ENCODE data around the gene KRT7.

KRT7 gene

DNA sequence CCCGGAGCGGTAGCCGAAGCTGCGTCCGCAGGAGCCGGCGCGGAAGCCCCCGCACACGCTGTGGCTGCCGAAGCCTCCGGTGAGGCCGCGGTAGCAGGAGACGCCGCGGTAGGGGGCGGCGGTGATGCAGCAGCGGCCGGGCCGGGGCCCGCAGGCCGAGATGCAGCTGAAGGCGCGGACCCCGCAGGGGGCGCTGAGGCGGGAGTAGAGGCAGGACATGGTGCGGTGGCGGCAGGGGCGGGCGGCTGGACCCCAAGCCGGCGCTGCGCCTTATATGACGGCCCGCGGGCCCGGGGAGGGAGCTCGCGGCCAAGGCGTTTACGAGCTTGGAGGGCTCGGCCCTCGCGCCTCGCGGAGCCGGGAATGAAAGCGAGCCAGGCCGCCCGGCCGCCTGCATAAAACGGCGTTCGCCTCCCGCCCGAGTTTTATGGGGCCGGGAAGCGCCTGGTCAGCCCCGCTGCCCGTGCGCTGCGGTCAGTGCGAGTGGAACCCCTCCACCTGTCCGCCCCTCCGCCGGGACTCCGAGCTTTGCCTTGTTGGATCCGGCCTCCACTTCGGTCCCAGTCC lies 25.4 kb downstream of the KRT7 start:
- no peak for DNase-seq

GRCh38 chr12:52259657-52260243 lies 26.7 kb downstream of the KRT7 start:
- DNase-seq = no peak

GRCh38 chr12:52260361-52261207 lies 27.5 kb downstream of the KRT7 start:
- DNase-seq = no peak

DNA sequence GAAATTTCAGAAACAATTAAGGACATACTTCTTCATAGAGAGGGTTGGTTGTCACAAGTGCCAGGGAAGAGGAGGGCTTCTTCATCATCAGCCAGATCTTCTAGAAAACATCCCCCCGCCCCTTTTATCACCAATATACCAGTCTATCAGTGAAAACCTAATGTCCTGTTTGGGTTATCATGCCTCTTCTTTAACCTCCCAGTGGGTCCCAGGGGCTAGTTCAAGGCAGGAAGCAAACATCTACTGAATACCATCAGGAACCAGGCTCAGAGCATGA lies 28.1 kb downstream of the KRT7 start:
- no peak for DNase-seq

DNA sequence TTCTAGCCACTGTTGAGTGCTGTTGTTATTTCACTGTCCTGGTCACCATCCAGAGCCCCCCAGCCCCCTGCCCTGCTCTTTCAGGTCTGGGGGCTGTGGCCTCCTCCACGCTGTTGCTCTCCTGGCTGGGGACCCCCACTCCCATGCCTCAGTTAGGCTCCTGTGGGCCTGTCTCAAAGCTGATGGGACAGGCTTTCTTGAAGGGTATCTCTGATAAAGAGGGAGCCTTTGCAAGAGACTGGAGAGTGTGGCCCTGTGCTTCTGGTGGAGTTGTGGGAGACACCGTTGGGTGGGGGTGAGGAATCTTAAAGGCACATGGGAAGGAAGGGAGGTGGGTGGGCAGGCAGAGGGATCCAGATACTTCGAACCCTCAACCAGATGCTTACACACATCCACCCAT lies 29.2 kb downstream of the KRT7 start:
- no peak for DNase-seq

- no peak for DNase-seq
Observed at GRCh38 chr12:52263761-52264434, 30.9 kb downstream of the KRT7 start.

DNA sequence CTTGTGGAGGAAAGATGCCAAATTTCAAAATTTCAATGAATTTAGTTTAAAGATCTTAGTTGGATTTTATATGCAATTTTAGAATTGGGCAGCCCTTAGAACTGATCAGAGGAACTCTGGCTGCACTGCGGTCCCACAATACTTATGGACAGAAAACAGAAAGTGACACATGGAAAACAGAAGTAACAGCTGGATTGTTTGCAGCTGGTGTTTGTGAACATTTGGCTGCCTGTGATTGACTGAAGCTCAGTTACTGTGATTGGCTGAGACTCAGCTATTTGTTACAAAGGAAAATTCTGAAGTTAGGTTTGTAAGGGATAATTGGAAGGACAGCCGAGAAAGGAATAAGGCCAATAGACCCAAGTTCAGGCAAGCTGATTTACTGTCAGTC lies 31.4 kb downstream of the KRT7 start:
- no peak for DNase-seq

DNA sequence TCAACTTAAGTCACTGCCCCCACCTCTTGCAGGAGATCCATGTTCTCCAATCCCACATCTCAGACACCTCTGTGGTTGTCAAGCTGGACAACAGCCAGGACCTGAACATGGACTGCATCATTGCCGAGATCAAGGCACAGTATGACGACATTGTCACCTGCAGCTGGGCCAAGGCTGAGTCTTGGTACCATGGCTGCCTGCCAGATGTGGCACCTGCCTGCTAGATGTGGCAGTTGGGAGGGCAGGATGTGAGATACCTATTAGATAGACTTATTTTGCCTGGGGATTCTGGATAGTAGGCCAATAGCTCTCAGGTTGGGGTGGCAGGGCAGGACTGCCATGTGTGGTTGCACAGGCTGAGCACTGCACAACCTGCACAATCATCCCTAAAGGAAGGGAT lies 33.5 kb downstream of the KRT7 start:
- no peak for DNase-seq

GRCh38 chr12:52267266-52267665 lies 34.2 kb downstream of the KRT7 start:
- no peak for DNase-seq

DNA sequence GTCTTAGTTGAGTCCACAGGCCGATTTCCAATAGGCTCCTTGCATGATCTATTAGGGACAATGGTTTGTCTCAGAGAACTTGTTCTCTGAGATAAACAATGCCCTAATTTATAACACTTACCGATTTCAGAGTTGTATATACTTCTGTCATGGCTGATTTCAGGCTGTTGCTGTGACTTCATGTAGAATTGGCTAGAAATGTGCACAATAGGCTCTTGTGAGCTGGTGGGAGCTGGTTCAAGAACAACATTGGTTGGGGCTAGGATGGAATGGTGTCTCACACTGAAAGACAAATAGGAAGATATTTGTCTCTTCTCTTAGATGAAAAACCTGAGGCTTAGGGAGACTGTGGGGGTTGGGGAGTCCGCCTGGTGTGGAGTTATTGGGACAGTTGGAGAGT lies 34.7 kb downstream of the KRT7 start:
- DNase-seq = no peak

GRCh38 chr12:52268212-52268611 lies 35.2 kb downstream of the KRT7 start:
- no peak for DNase-seq

DNA sequence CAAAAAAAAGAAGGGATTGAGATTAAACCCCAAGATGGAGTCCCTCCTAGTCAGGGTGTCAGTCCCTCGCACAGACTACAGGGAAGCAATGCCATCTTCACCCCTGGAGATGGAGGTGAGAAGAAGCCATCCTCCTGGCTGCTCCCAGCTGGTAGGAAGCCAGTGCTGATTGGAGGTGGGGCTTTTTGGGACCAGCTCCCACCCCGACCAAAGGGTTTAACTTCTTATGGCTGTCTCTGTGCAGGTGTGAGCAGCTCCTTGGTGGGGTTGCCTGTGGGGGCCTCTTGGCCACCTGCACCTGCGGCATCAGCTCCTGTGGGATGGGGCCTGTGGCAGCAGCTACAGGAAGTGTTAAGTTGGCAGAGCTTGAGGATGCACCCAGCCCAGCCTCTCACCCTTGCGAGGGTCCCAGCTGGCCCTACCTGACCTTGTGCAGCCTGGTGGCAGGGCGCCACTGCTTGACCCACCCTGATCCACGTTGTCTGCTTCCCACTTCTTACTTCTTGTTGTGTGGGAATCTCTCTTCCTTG lies 37.6 kb downstream of the KRT7 start:
- no peak for DNase-seq

- DNase-seq = no peak
Observed at GRCh38 chr12:52271158-52271557, 38.1 kb downstream of the KRT7 start.

DNA sequence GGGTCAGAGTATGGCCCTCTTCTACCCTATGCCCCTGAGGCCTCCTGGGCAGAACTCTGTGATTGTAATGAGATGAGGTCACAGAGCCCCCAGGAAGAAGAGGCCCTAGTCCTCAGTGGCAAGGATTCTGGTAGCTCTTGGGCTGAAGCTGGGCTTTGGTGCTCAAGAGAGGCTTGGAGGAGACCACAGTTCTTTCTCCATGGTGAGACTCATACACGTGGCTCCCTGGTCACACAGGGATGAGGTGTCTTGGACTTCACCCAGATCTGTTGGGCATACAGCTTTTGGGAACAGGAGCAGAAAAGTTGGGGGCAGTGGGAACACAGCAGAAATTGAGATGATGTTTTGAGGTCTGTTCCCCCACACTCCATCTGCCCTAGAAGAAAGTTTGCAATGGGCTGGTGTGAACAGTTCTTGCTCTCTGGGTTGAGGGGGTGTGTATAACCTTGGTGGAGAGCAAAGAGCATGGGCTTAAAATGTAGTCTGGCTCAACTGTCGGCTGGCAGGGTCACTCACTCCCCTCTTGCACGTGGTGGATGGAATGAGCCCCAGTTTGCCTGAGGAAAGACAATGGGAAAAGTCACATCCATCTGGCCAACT lies 41.6 kb downstream of the KRT7 start, which contains the start of gene KRT86:
TSS of gene KRT86 (plus strand) at position 125 of the 600 bp plus-strand sequence. CDS start 27,272 bp downstream, outside the sequence.
- no peak for DNase-seq

- DNase-seq = no peak
Observed at GRCh38 chr12:52275686-52276085, 42.6 kb downstream of the KRT7 start.

DNA sequence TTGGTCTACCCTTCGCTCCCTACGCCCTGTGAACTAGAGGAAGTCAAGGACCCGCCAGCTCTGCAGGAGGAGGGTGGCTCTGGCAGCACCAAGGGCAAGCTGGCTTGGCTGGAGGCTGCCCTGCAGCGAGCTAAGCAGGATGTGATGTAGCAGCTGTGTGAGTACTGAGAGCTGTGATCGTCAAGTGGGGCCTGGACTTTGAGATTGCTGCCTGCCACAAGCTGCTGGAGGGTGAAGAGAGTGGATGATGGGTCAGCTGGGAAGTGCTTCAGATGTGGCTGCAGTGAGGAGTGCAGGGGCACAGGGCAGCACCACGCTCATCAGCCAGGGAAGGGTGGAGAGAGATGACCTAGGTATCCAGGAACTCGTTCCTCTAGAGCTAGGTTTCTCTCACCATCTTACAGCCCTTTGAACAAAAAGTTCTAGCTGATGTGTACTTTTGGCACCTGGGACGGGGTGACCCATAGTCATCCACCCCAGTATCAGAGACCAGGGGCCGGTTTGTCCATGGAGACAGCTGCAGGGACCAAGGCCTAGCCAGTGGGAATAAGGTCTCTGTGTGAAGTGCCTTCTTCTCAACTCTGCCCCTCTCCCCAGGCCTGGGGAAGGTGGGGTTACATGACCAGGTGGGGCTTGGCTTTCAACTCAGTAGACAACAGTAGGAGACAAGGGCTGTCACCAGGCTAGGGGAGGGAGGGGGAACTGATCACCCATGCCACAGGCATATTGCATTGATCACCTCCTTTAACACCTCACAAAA lies 44.6 kb downstream of the KRT7 start:
- no peak for DNase-seq

DNA sequence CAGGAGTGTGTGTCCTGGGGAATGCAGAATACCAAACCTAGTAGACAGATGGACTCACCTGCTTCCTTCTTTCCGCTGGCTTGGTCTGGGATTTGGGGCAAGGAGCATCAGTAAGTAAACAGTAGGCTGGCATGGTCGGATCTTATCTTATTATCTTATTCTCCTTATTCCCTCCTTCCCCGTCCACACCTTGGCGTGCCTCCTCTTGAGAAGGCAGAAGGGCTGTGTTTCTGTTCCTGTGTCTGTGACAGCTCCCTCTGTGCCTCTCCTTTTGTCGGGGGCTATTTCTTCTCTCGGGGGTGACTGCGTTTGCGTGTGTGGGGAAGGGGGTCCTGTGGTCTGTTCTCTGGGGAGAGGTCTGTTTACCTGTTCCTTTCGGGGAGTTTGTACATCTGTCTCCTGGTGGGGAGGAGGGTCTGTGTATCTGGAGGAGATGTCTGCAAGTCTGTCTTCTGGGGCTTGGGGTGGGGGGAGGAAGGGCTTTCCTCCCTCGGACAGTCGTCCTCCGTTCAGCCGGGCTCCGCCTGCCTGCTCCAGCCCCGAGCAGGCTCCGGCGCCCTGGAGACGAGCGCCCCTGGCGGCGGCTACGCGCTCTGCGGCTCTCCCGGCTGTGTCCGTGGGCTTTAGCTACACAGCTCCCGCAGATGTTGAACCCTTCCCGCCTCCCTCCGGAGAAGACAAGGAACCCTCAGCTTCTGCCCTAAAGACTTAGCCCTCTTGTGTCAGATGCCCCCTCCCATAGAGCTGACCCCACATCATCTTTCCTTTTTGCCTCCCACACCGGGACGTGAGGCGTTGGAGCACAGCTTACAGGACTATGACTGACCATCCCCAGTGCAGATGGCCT lies 45.8 kb downstream of the KRT7 start:
- DNase-seq = no peak

DNA sequence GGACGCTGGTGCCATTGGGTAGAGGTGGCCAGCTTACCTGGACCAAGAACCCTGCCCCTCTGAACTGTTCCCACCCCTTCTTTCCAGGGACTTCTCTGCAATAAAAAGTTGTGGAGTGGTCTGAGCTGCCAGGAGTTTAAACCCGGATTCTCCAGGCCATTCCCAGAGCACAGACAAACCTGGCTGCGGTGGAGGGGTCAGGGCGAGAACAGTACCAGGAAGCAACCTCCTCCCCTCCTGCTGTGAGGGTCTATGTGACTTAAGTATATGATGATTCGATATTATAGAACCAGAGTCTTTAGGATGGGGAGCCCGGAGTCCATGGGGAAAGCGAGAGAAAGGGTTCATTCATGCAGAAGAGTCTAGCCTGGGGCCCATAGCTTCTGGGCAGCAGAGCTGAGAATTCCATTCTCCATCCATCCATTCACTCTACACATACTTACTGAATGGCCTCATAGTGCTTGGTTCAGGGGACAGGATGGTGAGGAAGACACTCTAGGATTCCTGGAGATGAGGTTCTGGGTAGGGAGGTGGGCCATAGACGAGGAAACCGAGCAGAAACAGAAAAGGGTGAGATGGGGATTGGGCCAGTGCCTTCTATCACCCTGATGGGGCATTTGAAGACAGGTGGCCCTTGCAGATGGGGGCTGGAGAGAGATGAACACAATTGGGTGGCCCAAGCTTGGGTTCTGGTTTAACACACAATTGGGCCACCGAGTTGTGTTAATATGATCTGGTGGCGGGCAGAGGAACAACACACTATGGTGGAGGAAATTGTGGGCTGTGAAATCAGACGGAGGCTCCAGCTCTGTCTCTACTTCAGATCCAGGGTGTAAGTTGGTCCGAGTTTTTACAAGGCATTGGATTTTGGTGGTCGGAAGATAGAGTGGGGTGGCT lies 46.6 kb downstream of the KRT7 start:
- DNase-seq = no peak

DNA sequence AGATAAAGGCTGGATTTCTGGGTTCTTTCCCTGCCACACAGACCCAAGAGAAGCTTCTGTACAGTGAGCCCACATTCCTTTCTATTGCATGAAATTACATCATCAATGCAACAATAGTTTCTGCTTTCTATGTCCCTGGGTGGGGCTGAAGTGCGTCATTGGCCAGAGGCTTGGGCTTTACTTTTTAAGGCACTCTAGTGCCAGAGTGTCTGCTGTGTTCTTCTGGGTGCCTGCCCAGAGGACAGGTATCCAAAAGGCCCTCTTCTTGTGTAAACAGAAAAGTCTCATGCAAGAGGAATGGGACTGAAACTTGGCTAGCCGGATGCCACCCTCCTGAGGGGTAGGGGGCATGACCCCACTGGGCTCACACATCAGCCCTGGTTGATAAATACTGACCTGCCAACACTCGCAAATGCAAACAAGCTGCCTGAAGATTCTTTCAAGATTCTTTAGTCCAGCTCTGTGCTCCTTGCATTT lies 47.3 kb downstream of the KRT7 start:
- DNase-seq = peak; percentile 81

All from amniotic stem cell (primary cell).